WI38 (cell line): ENCODE results near the gene CNR2.

Source experiments
- H3K4me3 ChIP-seq: 2 replicates; pipeline ENCODE4 v1.5.1; 2011; ENCODE audit warnings: low read depth, mild to moderate bottlenecking, control low read depth, low read length
- CTCF ChIP-seq: IDR thresholded peaks from 2 replicates; pipeline ENCODE4 v1.5.1; 2012; ENCODE audit warnings: low read depth, mild to moderate bottlenecking, control low read depth, low read length

The CNR2 gene

DNA sequence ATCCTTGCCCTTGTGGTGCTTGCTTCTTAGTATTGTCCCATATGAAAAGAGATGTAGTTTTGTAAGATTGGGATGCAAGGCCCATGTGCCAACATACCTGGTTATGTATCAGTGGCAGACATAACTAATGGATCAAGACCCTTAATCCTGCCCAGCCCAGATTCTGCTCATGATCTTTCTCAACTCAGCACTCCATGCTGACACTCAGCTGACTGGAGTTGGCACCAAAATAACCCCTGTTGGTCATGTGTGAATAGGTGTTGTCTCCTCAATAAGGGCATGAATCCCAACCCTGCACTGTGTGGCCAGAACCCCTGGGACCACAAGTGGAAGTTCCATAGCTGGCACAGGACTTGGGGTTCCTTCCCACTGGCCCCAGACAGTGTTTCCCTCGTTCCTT is 13.9 kb upstream of the CNR2 start:
- TF ChIP-seq CTCF: no peak
- no peak overlapping the region for H3K4me3 ChIP-seq

GRCh38 chr1:23925279-23925678 is 12.1 kb upstream of the CNR2 start:
- no peak for TF ChIP-seq CTCF
- no peak overlapping the region for H3K4me3 ChIP-seq

- no peak for TF ChIP-seq CTCF
- no peak overlapping the region for H3K4me3 ChIP-seq
Measured at GRCh38 chr1:23924601-23925000, 11.4 kb upstream of the CNR2 start.

- TF ChIP-seq CTCF: no peak
- H3K4me3 ChIP-seq: no peak overlapping the region
Measured at GRCh38 chr1:23923592-23924499, 10.7 kb upstream of the CNR2 start.

GRCh38 chr1:23922321-23922943 is 9.3 kb upstream of the CNR2 start:
- H3K4me3 ChIP-seq: no peak overlapping the region
- no peak for TF ChIP-seq CTCF

DNA sequence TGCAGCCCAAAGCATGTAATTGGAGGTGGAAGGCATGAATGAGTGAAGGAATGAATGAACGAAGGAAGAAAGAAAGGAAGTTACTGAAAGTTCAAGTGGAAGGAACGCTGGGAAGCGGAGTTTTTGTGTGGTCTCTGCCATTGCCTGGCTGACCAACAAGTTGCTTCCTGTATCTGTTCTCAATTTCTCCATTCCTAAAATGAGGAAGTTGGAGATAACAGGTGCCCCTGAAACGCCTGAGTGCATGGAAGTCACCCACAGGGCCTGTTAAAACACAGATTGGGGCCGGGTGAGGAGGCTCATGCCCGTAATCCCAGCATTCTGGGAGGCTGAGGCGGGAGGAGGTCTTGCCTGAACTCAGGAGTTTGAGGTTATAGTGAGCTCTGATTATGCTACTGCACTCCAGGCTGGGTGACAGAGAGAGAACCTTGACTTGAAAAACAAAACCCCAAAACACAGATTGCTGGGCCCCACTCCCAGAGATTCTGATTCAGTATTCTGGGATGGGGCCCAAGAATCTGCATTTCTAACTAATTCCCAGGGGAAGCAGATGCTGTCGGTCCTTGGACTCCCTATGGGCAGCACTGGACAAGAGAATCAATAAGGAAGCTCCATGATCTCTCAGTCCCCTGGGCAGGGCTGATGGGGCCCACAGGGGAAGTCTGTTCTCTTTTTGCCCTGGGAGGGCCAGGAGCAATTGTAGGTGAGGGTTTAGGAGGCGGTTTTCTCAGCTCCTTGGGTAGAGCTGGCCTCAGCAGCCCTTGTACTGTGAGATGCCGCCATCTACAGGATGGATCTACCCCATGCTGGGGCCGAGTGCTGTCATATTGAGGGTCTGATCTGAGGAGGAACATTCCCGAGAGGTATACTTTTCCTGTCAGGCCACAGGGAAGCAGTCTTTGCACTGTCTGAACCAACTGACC is 3.3 kb upstream of the CNR2 start:
- peak; percentile 55 for TF ChIP-seq CTCF
- no peak overlapping the region for H3K4me3 ChIP-seq
